ENCODE measurements around the gene ODAD4.

DNA sequence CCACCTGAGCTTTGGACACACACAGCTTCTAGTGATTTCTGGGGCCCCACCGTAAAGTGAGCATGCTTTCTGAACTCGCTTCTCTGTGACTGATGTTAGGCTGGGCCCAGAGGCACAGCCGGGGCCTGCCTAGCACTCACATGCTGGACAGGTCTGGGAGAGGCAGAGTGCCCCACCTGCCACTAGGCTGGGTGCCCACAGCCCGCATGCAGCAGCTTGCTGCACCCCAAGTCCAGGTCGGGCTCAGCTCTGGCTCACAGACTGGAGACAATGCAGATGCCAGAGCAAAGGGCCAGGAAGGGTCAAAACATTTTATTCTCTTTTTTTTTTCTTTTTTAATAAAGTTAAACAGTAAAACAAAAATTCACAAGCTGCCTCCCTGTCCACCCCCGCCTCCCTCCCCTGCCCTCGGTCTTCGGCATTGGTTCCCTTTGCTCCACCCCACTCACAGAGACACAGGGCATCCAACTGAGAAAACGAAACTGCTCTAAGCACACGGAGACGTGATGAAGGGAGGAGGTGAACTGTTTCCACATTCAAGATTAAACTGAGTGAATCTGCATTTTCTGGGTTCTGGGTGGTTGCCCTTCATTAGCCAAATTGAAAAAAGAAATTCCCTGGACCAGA is 45.8 kb downstream of the ODAD4 start:
- TF ChIP-seq CTCF (IDR thresholded peaks at IDR 0.05) (no peak), POLR2A (IDR thresholded peaks at IDR 0.05) (no peak), POLR2AphosphoS5 (IDR thresholded peaks at IDR 0.05; ENCODE audit: insufficient read depth in 1 of 2, low read depth in 1 of 2) (peak in 1 of 2 donors; percentile 10)
